ENCODE results near the gene GPR4.
"Not testable (repeated sequence)": the region's sequence is repeated elsewhere in the genome, so short reads cannot be mapped to it uniquely, and the experiment has no call there.

The GPR4 gene

DNA sequence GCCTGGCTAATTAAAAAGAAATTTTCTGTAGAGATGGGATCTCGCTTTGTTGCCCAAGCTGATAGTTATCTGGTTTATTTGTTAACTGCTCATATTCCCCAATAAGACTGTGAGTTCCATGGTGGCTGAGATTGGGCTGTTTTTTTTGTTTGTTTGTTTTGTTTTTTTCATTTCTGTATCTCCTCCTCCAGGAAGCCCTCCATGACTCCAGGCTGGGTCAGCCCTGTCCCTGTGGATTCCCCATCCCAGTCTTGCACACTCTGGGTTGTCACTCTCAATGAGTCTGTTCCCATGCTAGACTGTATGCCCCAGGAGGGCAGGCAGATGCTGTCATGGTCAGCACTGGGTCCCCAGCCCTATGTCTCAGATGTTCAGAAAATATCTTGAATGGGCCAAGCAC is 34.3 kb upstream of the GPR4 start:
- TF ChIP-seq, protein P1, sequence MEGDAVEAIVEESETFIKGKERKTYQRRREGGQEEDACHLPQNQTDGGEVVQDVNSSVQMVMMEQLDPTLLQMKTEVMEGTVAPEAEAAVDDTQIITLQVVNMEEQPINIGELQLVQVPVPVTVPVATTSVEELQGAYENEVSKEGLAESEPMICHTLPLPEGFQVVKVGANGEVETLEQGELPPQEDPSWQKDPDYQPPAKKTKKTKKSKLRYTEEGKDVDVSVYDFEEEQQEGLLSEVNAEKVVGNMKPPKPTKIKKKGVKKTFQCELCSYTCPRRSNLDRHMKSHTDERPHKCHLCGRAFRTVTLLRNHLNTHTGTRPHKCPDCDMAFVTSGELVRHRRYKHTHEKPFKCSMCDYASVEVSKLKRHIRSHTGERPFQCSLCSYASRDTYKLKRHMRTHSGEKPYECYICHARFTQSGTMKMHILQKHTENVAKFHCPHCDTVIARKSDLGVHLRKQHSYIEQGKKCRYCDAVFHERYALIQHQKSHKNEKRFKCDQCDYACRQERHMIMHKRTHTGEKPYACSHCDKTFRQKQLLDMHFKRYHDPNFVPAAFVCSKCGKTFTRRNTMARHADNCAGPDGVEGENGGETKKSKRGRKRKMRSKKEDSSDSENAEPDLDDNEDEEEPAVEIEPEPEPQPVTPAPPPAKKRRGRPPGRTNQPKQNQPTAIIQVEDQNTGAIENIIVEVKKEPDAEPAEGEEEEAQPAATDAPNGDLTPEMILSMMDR (IDR thresholded peaks at IDR 0.05; ENCODE audit: extremely low read depth, missing control alignments): no peak
- DNase-seq (ENCODE audit: low spot score): no peak

GRCh38 chr19:45632468-45633196 is 30.6 kb upstream of the GPR4 start:
- TF ChIP-seq, protein P1 (IDR thresholded peaks at IDR 0.05; ENCODE audit: extremely low read depth, missing control alignments): no peak
- DNase-seq (ENCODE audit: low spot score): no peak

- TF ChIP-seq, protein P1 (IDR thresholded peaks at IDR 0.05; ENCODE audit: extremely low read depth, missing control alignments): no peak
- peak; percentile 72 for DNase-seq (ENCODE audit: low spot score)
Measured at GRCh38 chr19:45630463-45630862, 28.5 kb upstream of the GPR4 start.

DNA sequence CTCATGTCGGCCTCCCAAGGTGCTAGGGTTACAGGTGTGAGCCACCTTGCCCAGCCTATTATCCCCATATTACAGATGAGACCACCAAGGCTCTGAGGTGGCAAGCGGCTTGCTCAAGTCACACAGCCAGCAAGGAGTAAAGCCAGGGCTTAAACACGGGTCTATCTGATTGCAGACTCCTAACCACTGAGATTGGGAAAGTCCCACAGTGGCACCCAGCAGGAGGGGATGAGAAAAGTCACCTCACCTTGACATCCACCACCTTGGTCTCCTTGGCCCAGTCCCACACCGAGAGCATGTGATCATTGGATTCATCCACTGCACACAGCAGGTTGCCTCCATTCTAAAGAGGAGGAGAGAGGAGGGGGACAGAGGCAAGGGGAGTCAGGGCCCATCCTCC is 27.7 kb upstream of the GPR4 start:
- DNase-seq (ENCODE audit: low spot score): no peak
- TF ChIP-seq, protein P1 (IDR thresholded peaks at IDR 0.05; ENCODE audit: extremely low read depth, missing control alignments): no peak

GRCh38 chr19:45628219-45628618 is 26.2 kb upstream of the GPR4 start:
- not testable (repeated sequence) for DNase-seq (ENCODE audit: low spot score)

DNA sequence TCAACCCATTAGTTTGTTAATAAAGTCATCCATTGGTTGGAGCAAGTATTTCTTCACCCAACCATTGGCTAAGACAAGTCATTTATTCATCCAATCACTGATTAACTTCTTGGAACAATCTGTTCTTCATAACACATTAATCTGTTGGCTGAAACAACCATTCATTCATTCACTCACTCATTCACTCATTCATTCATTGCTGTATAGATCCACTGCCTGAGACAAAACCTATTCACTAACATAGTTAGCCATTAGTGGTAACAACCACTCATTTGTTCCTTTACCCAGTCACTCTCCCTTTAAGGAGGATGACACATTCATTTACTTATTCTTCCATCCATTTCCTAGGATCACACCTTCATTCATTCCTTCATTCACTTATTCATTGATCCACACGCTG is 22.0 kb upstream of the GPR4 start:
- TF ChIP-seq, protein P1 (IDR thresholded peaks at IDR 0.05; ENCODE audit: extremely low read depth, missing control alignments): no peak

GRCh38 chr19:45621976-45622503 is 20.0 kb upstream of the GPR4 start:
- TF ChIP-seq, protein P1 (IDR thresholded peaks at IDR 0.05; ENCODE audit: extremely low read depth, missing control alignments): no peak
- DNase-seq (ENCODE audit: low spot score): no peak

More for the DNA sequence above, 22.0 kb upstream of the GPR4 start:
- DNase-seq (ENCODE audit: low spot score): no peak

DNA sequence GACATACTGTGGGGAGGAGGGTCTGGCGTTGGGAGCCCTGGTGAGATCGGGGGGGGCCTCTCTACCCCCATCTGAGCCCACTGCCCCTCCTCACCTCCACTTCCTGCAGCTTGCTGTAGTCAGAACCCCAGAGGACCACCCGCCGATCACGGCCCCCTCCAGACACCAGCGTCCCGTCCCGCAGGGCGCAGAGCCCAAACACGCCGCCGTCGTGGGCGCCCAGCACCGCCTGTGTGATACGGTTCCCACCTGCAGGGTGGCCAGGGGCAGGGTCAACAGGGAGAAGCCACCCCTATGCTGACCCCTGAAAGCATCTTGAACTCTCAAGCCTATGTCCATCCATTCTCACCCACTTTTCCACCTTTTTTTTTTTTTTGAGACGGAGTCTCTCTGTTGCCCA is 19.4 kb upstream of the GPR4 start:
- no peak for DNase-seq (ENCODE audit: low spot score)
- TF ChIP-seq, protein P1 (IDR thresholded peaks at IDR 0.05; ENCODE audit: extremely low read depth, missing control alignments): no peak

Data from GM20000 (cell line).